HCT116 (cell line): ENCODE results near the gene PAQR3. TPM values are rescaled to one million over a fixed set of nuclear protein-coding genes. Genes with fewer than 3 reads are reported as not detected.

Experiments used
- ATAC-seq: fragments of 200-7000 bp; cut with Tn5 transposase; 2 replicates; pipeline ENCODE4 v1.9.1; 2020; ENCODE audit warnings: mild to moderate bottlenecking, moderate library complexity
- BruUV-seq: library from RNA; stranded (reverse); fragments of 400-500 nt; replicated peaks from 2 replicates; lab custom pipeline; 2021; lab: Mats Ljungman, UMichigan
- CTCF ChIA-PET: fragments of 300-600 bp; sonication (Branson Sonifier 250); formaldehyde crosslinking; loops from one replicate; lab custom pipeline; 2021; ENCODE audit warnings: antibody characterized with exemption; lab: Charles Lee
- POLR2A ChIA-PET: fragments of 300-600, 350-600 bp; sonication (Branson Sonifier 250); formaldehyde crosslinking; loops from one replicate; lab custom pipeline; 2021; ENCODE audit warnings: antibody characterized with exemption; lab: Charles Lee
- RAD21 ChIA-PET, 2 experiments: fragments of 300-600 bp; sonication (Branson Sonifier 250); formaldehyde crosslinking; loops; one replicate each; lab custom pipeline; 2023; ENCODE audit warnings: low total read pairs in 2 of 2; ENCODE audit not compliant: uncharacterized antibody in 2 of 2, unreplicated experiment in 2 of 2, low non-redundant PET in 1 of 2; lab: Charles Lee
- DNase-seq: peaks from one replicate; pipeline ENCODE4 v3.0.0-alpha.2; 2010; ENCODE audit warnings: low read depth, low spot score
- H2AFZ ChIP-seq: fragments of 200-600 bp; shearing (Covaris generic), sonication (generic); 2 replicates; pipeline ENCODE4 v1.6.1; 2017; ENCODE audit warnings: low read depth, mixed run types, mixed read lengths, antibody characterized with exemption, low read length; ENCODE audit not compliant: poor library complexity, severe bottlenecking
- H3K27ac ChIP-seq: 2 replicates; pipeline ENCODE4 v1.5.1; 2012; ENCODE audit warnings: low read depth, low read length
- H3K27me3 ChIP-seq: fragments of 200-600 bp; sonication (generic); 2 replicates; pipeline ENCODE4 v1.6.1; 2016; ENCODE audit warnings: mixed run types, low read length, mixed read lengths; ENCODE audit not compliant: insufficient read depth
- H3K36me3 ChIP-seq, 2 experiments: fragments of 200-500 bp in 1 of 2; fragments of 200-600 bp in 1 of 2; sonication (Bioruptor generic) in 1 of 2; sonication (generic) in 1 of 2; 2 replicates each; pipeline versions ENCODE4 v1.5.1 to v1.6.1; 2014 to 2016; ENCODE audit warnings: low read length in 2 of 2, inconsistent platforms in 1 of 2, mixed read lengths in 1 of 2, mixed run types in 1 of 2; ENCODE audit not compliant: insufficient read depth in 2 of 2, control insufficient read depth in 1 of 2
- H3K4me1 ChIP-seq, 2 experiments: fragments of 200-600 bp in 1 of 2; sonication (generic) in 1 of 2; 2 replicates each; pipeline versions ENCODE4 v1.5.1 to v1.6.1; 2012 to 2017; ENCODE audit warnings: low read length in 2 of 2, inconsistent platforms in 1 of 2, mild to moderate bottlenecking in 1 of 2, mixed read lengths in 1 of 2, mixed run types in 1 of 2, moderate library complexity in 1 of 2; ENCODE audit not compliant: insufficient read depth in 2 of 2, control insufficient read depth in 1 of 2
- H3K4me2 ChIP-seq: fragments of 200-600 bp; sonication (generic); 2 replicates; pipeline ENCODE4 v1.6.1; 2017; ENCODE audit warnings: mixed run types, low read length, mixed read lengths
- H3K4me3 ChIP-seq, 2 experiments: fragments of 200-600 bp in 1 of 2; sonication (generic) in 1 of 2; replicated peaks in 1 of 2; 2 replicates each; pipeline ENCODE4 v1.5.1; 2011 to 2016; ENCODE audit warnings: low read length in 2 of 2, control low read depth in 1 of 2, low read depth in 1 of 2, mild to moderate bottlenecking in 1 of 2, mixed read lengths in 1 of 2, mixed run types in 1 of 2
- H3K79me2 ChIP-seq: fragments of 200-600 bp; sonication (generic); 2 replicates; pipeline ENCODE4 v1.6.1; 2017; ENCODE audit warnings: mild to moderate bottlenecking, mixed run types, low read length, moderate library complexity, mixed read lengths; ENCODE audit not compliant: insufficient read depth
- H3K9ac ChIP-seq: fragments of 200-600 bp; sonication (generic); 2 replicates; pipeline ENCODE4 v1.6.1; 2016; ENCODE audit warnings: low read length, mixed read lengths
- H3K9me2 ChIP-seq: fragments of 200-600 bp; sonication (generic), shearing (Covaris generic); 2 replicates; pipeline ENCODE4 v1.6.1; 2017; ENCODE audit warnings: mixed run types, mild to moderate bottlenecking, moderate library complexity; ENCODE audit not compliant: insufficient read depth
- H3K9me3 ChIP-seq, 2 experiments: fragments of 200-500 bp in 1 of 2; fragments of 200-600 bp in 1 of 2; sonication (Bioruptor generic) in 1 of 2; sonication (generic) in 1 of 2; 2 replicates each; pipeline ENCODE4 v1.6.1; 2014 to 2017; ENCODE audit warnings: low read length in 2 of 2, mixed read lengths in 2 of 2, inconsistent platforms in 1 of 2, low read depth in 1 of 2, mild to moderate bottlenecking in 1 of 2, mixed run types in 1 of 2, moderate library complexity in 1 of 2; ENCODE audit not compliant: control insufficient read depth in 1 of 2, insufficient read depth in 1 of 2
- H4K20me1 ChIP-seq: fragments of 200-600 bp; sonication (generic), shearing (Covaris generic); 2 replicates; pipeline ENCODE4 v1.6.1; 2017; ENCODE audit warnings: mixed run types, mild to moderate bottlenecking, moderate library complexity; ENCODE audit not compliant: insufficient read depth
- CBX3 ChIP-seq: IDR thresholded peaks from 2 replicates; pipeline ENCODE4 v1.6.1; 2012; ENCODE audit warnings: low read depth
- EGR1 ChIP-seq: IDR thresholded peaks from 2 replicates; pipeline ENCODE4 v1.6.1; 2012; ENCODE audit warnings: low read depth
- FOSL1 ChIP-seq: IDR thresholded peaks from 2 replicates; pipeline ENCODE4 v1.6.1; 2012; ENCODE audit warnings: low read depth
- POLR2A ChIP-seq: IDR thresholded peaks from 2 replicates; pipeline ENCODE4 v1.7.0; 2011; ENCODE audit warnings: borderline replicate concordance; ENCODE audit not compliant: insufficient read depth, insufficient read length; ENCODE audit errors: extremely low read depth
- POLR2AphosphoS5 ChIP-seq: IDR thresholded peaks from 2 replicates; pipeline ENCODE4 v1.6.1; 2011; ENCODE audit warnings: mild to moderate bottlenecking, low read depth, low read length, moderate library complexity
- RAD21 ChIP-seq: IDR thresholded peaks from 2 replicates; pipeline ENCODE4 v1.6.1; 2012; ENCODE audit warnings: low read depth, mild to moderate bottlenecking
- SIN3A ChIP-seq: IDR thresholded peaks from 2 replicates; pipeline ENCODE4 v1.6.1; 2012; ENCODE audit warnings: low read depth
- SP1 ChIP-seq: IDR thresholded peaks from 2 replicates; pipeline ENCODE4 v1.6.1; 2012; ENCODE audit warnings: low read depth
- SRF ChIP-seq: IDR thresholded peaks from 2 replicates; pipeline ENCODE4 v1.6.1; 2012; ENCODE audit warnings: low read depth
- TCF7L2 ChIP-seq: IDR thresholded peaks from 2 replicates; pipeline ENCODE4 v1.7.0; 2011; ENCODE audit warnings: borderline replicate concordance, inconsistent platforms; ENCODE audit not compliant: insufficient read depth, insufficient read length; ENCODE audit errors: extremely low read depth
- YY1 ChIP-seq: IDR thresholded peaks from 2 replicates; pipeline ENCODE4 v1.6.1; 2011; ENCODE audit warnings: low read length, low read depth, moderate library complexity, mild to moderate bottlenecking; ENCODE audit not compliant: insufficient replicate concordance; ENCODE audit errors: extremely low read depth
- intact Hi-C: fragments of 100-400 bp; cut with micrococcal nuclease; formaldehyde crosslinking; loops from 2 replicates; pipeline ENCODE4 v1.10.0; 2022
- total RNA-seq: library from RNA; stranded (reverse); gene quantifications from one replicate; pipeline ENCODE4 v1.2.1, GENCODE V29; 2021; ENCODE audit not compliant: unreplicated experiment
- TF ChIP-seq, protein P1 (sequence below): IDR thresholded peaks from 2 replicates; pipeline ENCODE4 v1.6.1; 2012; ENCODE audit warnings: low read depth
- TF ChIP-seq, protein P2 (sequence below): IDR thresholded peaks from 2 replicates; pipeline ENCODE4 v1.6.1; 2012
- TF ChIP-seq, protein P3 (sequence below), 3 experiments: fragments of 200-600 bp in 1 of 3; sonication (generic) in 1 of 3; IDR thresholded peaks in 2 of 3; conservative IDR thresholded peaks in 1 of 3; 2 replicates each; pipeline ENCODE4 v1.5.1; 2012 to 2017; ENCODE audit warnings: low read depth in 2 of 3, low read length in 2 of 3, antibody characterized with exemption in 1 of 3, borderline replicate concordance in 1 of 3, control low read depth in 1 of 3, mild to moderate bottlenecking in 1 of 3, mixed read lengths in 1 of 3, mixed run types in 1 of 3, moderate library complexity in 1 of 3; ENCODE audit not compliant: insufficient read depth in 1 of 3

Gene PAQR3
- total RNA-seq, 1 experiment from 2014 or later, result 32.3 TPM

DNA sequence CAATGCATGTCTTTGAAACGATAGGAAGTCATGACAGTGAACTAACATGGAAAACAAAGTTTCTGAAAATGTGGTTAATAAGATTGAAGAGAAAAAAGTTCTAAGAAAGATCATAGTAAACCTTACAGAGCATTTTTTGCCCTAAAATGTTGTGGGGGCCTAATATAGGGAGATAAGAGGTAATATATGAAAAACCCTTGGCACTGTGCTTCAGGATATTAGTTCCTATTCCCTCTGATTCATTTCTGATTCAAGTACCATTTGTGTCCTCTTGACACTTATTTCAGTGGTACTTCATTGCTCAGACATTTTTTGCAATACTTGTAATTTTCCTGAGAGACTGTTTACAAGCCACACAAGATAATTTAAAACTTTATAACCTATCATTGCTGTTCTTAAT is 35.1 kb downstream of the PAQR3 start:
- Histone ChIP-seq H3K4me1 (no peaks in the 10 kb centered on the region), H3K4me2 (no peak overlapping the region), H3K36me3 (no peaks in the 10 kb centered on the region), H4K20me1 (no peaks in the 10 kb centered on the region), H3K4me3 (no peak overlapping the region), H3K9me3 (no peaks in the 10 kb centered on the region), H3K79me2 (no peaks in the 10 kb centered on the region), H3K9ac (no peak overlapping the region), H2AFZ (no peak overlapping the region), H3K9me2 (no peaks in the 10 kb centered on the region), H3K27me3 (no peaks in the 10 kb centered on the region), H3K27ac (no peak overlapping the region)
- ATAC-seq (no peak), DNase-seq (no peak)
- no TSS peak for BruUV-seq
- TF ChIP-seq YY1 (no peak), RAD21 (no peak)
- CTCF ChIA-PET, result no interaction called here
- RAD21 ChIA-PET, result no interaction called here
- intact Hi-C loops, result no loop called here
- POLR2A ChIA-PET, result no interaction called here

DNA sequence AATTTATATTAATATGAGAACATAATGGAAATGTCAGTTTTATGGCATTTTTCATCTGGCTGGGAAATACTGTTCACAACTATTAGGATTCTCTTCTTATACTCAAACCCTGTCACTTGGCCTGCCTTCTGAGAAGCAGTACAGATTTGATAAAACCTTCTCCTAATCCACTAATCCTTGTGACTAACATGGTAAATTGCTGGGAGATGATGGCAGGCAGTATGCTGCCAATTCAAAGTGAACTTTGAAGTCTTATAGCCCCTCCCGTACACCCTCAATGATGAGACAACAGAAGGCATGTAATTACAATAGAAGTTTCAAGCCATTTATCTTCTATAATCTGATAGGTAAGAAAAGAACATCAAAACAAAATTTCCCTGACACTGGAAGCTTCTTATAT is 36.9 kb downstream of the PAQR3 start:
- H3K9me2 ChIP-seq, result no peaks in the 10 kb centered on the region
- BruUV-seq, result no TSS peak
- H3K79me2 ChIP-seq, result no peaks in the 10 kb centered on the region
- H3K4me1 ChIP-seq, result no peaks in the 10 kb centered on the region
- no peak for TF ChIP-seq CBX3
- TF ChIP-seq SIN3A, result no peak
- TF ChIP-seq, protein P1, sequence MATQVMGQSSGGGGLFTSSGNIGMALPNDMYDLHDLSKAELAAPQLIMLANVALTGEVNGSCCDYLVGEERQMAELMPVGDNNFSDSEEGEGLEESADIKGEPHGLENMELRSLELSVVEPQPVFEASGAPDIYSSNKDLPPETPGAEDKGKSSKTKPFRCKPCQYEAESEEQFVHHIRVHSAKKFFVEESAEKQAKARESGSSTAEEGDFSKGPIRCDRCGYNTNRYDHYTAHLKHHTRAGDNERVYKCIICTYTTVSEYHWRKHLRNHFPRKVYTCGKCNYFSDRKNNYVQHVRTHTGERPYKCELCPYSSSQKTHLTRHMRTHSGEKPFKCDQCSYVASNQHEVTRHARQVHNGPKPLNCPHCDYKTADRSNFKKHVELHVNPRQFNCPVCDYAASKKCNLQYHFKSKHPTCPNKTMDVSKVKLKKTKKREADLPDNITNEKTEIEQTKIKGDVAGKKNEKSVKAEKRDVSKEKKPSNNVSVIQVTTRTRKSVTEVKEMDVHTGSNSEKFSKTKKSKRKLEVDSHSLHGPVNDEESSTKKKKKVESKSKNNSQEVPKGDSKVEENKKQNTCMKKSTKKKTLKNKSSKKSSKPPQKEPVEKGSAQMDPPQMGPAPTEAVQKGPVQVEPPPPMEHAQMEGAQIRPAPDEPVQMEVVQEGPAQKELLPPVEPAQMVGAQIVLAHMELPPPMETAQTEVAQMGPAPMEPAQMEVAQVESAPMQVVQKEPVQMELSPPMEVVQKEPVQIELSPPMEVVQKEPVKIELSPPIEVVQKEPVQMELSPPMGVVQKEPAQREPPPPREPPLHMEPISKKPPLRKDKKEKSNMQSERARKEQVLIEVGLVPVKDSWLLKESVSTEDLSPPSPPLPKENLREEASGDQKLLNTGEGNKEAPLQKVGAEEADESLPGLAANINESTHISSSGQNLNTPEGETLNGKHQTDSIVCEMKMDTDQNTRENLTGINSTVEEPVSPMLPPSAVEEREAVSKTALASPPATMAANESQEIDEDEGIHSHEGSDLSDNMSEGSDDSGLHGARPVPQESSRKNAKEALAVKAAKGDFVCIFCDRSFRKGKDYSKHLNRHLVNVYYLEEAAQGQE, result no peak
- no peak for TF ChIP-seq TCF7L2
- no peak for TF ChIP-seq FOSL1
- TF ChIP-seq SP1, result no peak
- TF ChIP-seq, protein P2, sequence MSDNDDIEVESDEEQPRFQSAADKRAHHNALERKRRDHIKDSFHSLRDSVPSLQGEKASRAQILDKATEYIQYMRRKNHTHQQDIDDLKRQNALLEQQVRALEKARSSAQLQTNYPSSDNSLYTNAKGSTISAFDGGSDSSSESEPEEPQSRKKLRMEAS, result no peak
- TF ChIP-seq, protein P3, sequence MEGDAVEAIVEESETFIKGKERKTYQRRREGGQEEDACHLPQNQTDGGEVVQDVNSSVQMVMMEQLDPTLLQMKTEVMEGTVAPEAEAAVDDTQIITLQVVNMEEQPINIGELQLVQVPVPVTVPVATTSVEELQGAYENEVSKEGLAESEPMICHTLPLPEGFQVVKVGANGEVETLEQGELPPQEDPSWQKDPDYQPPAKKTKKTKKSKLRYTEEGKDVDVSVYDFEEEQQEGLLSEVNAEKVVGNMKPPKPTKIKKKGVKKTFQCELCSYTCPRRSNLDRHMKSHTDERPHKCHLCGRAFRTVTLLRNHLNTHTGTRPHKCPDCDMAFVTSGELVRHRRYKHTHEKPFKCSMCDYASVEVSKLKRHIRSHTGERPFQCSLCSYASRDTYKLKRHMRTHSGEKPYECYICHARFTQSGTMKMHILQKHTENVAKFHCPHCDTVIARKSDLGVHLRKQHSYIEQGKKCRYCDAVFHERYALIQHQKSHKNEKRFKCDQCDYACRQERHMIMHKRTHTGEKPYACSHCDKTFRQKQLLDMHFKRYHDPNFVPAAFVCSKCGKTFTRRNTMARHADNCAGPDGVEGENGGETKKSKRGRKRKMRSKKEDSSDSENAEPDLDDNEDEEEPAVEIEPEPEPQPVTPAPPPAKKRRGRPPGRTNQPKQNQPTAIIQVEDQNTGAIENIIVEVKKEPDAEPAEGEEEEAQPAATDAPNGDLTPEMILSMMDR (IDR thresholded peaks at IDR 0.05 in 2 of 3, conservative IDR thresholded peaks at IDR 0.05 in 1 of 3; ENCODE audit: borderline replicate concordance in 1 of 3, insufficient read depth in 1 of 3, low read depth in 2 of 3, low read length in 2 of 3), result no peak
- TF ChIP-seq YY1, result no peak
- TF ChIP-seq POLR2AphosphoS5, result no peak
- no peak for TF ChIP-seq SRF
- TF ChIP-seq EGR1, result no peak
- no peak for TF ChIP-seq POLR2A
- no peaks in the 10 kb centered on the region for H4K20me1 ChIP-seq
- no peak overlapping the region for H3K4me2 ChIP-seq
- no peaks in the 10 kb centered on the region for H3K9me3 ChIP-seq
- H3K27ac ChIP-seq, result no peak overlapping the region
- CTCF ChIA-PET, result interaction anchor here (0.6 kb wide), 1 partner anchor 30 kb away, joined by 3 read pairs; no protein-coding TSS in a partner anchor
- ATAC-seq (no peak), DNase-seq (no peak)
- no peak overlapping the region for H3K4me3 ChIP-seq
- intact Hi-C loops, result no loop called here
- RAD21 ChIA-PET, result no interaction called here
- H2AFZ ChIP-seq, result no peak overlapping the region
- H3K36me3 ChIP-seq, result no peaks in the 10 kb centered on the region
- H3K27me3 ChIP-seq, result no peaks in the 10 kb centered on the region
- POLR2A ChIA-PET, result no interaction called here
- H3K9ac ChIP-seq, result no peak overlapping the region
